GM19193 (cell line): ENCODE data around the gene PLD6.

Source experiments
- POLR2A ChIP-seq: IDR thresholded peaks from 4 replicates; pipeline ENCODE4 v1.6.1; 2011; ENCODE audit not compliant: insufficient read depth, insufficient read length; ENCODE audit errors: extremely low read depth

Gene PLD6

DNA sequence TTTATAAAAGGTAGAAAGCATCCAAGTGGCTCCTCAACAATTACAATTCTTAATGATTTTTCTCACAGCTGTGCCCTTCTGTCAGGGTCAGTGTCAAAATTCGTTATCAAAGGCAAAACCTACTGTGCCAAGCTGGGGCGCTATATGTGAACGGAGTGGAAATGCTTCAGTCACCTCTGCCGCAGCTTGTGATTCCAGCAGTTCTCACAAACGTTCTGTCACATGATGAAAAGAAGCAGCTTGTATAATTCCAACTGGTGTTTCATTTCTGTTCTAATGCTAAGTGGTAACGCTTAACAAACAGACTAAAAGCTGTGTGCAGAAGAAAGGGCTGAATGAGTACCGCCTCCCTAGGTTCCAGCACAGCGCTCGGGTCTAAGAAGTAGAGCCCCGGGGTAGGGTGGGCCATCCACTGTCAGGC, 14.2 kb downstream of the PLD6 start:
- TF ChIP-seq POLR2A: no peak

- TF ChIP-seq POLR2A: no peak
These were observed 14.8 kb downstream of the PLD6 start for GRCh38 chr17:17191346-17191792.

DNA sequence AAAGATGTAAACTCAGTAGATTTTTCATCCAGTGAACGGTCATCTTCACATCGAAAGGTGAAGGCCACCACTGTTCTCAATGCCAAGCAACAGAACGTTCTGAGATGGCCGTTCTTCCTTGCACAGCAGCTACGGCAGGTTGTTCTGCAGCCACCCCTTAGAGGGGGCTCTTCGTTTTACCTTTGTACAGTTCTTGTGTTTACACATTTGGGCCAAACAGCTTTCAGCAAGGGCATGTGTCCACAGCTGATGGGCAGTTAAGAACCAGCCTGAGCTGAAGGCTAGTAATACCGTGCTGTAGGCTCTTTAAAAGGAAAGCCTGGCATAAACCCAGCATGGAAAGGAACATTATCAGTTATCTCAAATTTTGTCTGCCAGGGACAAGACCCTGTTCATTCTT, 15.9 kb downstream of the PLD6 start:
- TF ChIP-seq POLR2A: no peak

GRCh38 chr17:17189559-17189958, 16.6 kb downstream of the PLD6 start:
- no peak for TF ChIP-seq POLR2A

DNA sequence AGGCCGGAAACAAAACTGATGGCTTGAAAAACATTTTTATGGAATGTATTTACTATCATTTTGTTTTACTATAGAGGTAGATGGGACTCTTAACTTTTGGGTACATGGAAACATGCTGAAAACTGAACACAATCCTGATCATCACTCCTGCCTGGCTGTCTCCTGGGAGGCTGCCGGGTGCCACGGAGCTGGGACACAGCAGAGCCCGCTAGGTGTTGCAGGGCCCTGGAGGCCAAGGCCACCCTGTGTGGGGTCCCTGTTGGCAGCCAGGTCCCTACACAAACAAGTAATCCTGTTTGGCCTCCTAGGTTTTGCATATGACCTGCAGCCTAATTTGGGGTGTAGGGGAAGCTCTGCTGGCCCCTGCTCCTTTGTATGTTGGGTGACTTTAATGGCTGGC, 17.5 kb downstream of the PLD6 start:
- no peak for TF ChIP-seq POLR2A

DNA sequence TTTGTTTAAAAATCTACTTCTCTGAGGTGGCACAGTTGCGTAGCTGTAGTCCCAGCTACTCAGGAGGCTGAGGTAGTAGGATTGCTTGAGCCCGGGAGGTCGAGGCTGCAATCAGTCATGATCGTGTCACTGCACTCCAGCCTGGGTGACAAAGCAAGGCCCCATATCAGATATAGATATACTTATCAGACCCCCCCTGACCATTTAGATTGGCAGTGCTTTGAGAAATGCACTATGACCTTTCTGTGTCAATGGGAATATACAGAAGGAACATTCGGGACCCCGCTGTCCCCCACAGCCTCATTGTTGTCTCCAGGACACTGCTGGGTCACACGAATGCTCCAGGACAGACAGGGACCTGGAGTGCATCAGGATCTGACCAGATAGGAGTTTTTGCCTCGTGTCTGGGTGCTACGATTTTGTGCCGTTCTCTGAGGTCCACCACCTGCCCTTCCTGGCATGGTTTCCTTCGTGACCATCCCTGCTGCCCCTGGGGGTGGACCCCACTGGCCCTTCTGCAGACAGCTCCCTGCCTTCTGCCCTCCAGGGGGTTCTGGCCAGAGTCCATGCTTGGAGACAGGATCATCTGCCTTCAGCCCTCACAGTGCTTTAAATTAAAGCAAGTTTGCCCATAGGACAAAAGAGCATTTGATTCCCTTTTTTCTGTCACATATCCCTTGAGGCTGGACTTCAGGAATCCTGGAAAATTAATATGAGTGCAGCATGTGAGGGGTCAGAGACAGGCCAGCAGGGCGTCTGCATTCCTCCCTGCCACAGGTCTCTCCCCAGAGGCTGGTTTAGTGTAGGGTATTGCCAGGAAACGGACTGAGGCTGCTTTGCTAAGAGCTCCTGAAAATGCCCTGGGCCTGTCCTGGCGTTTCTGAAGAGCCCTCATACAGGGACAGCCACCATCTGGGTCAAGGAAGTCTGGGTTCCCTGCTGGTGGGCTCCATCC, 19.3 kb downstream of the PLD6 start:
- no peak for TF ChIP-seq POLR2A

DNA sequence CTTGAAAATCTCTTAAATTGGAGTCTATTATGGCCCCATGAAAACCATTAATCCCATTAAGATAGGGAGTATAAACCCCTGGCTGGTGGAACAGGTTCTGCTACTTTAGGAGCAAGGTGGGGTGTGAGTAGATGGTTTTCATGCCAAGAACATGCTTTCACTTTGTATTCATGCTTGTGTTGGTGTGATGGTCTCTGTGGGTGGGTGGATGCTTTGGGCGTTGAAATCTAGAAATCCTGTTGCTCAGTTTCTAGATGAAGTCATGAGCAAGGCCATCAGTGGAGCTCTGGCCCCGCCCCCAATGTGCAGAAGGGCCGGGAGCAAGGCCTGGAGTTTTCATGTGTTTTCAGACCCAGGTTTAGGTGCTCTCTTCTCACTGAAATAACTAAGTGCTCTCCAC, 20.1 kb downstream of the PLD6 start:
- TF ChIP-seq POLR2A: no peak

- no peak for TF ChIP-seq POLR2A
These were observed 22.4 kb downstream of the PLD6 start for GRCh38 chr17:17183744-17184143.

DNA sequence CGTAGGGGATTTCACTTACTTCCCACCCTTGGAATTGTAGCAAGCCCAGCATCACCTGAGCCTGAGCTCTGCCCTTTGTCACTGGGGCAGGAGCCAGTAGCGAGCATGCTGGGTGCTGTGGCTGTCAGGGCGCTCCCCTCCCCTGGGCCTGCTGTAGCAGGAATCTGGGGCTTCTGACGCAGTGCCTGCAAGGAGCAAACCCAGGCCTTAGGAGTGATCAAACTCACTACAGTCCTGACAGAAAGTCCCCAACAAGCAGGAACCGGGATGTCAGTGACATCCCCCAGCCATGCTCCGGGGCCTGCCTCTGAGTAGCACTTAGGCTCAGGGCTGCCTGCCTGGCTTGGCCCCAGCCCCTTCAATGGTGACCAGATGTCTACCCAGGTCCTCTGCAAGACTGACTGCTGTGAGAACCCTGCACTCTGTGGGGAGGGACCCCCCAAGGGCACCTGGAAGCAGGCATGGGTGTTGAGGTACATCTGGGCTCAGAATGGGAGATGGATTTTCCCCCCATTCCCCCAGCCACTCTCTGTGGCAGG, 23.5 kb downstream of the PLD6 start:
- TF ChIP-seq POLR2A: no peak

- TF ChIP-seq POLR2A: no peak
These were observed 24.2 kb downstream of the PLD6 start for GRCh38 chr17:17181666-17182597.

GRCh38 chr17:17180741-17181525, 25.2 kb downstream of the PLD6 start:
- TF ChIP-seq POLR2A: no peak

DNA sequence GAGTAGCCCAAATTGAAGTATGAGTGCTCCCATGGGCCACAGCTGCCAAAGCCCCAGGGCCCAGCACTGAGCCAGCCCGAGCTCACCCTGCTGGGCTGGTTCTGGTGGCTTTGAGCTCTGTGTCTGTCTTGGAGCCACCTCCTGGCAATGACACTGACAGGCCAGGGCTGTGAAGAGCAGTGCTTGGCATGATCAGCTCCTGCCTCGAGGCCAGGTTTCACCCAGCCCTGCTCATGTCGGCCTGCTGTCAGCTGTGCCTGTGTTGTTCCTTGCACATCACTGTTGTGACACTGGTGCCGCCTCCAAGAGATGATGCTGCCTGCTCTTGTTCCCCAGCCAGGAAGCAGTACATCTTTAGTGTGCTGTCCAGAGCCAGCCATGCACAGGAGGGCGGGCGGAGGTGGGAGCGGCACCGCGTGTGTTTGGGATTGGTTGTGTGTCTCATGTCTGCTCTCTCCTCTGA, 26.0 kb downstream of the PLD6 start:
- no peak for TF ChIP-seq POLR2A

DNA sequence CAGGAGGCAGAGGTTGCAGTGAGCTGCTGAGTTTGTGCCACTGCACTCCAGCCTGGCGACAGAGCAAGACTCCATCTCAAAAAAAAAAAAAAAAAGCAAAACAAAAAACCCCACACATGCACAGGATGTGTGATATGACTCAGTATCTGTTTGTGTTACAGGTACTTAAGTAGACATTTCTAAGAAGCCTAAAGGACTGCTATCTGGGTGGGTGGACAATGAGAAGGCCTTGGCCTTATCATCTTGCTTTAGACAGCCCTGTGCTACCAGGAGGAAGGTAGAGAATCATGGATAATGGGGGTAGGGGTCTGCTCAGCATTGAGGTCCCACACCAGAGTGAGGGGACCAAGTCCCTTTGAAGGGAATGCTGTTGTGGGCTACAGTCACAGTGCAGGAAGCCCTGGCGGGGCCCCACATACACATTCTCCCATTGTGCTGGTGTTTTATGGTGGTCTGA, 26.7 kb downstream of the PLD6 start:
- TF ChIP-seq POLR2A: no peak

DNA sequence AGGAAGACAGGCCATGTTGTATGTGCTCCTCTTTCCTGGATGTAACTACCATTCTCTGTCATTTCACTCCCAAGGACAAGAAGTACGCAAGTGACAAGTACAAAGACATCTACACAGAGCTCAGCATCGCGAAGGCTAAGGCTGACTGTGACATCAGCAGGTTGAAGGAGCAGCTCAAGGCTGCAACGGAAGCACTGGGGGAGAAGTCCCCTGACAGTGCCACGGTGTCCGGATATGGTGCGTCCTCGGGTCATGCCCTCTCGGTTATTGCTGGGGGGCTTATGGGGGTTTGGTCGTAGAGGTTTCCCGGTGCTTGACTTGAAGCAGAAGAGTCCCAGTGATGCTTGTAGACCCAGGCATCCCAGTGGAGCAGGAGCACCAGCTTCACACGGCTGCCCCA, 29.0 kb downstream of the PLD6 start:
- TF ChIP-seq POLR2A: no peak
